ENCODE results near the gene PTPN6. TPM values are rescaled to one million over a fixed set of nuclear protein-coding genes. Genes with fewer than 3 reads are reported as not detected.
A peak's percentile ranks its signal among the peaks of the same experiment; 100 is the strongest.

The PTPN6 gene
- total and polyA plus RNA-seq, 10 of the 15 experiments (the other 5 are each of a cell fraction or from before 2014, with no cell fraction given) = 229 to 457 (median 370) TPM

- peak; percentile 86 for TF ChIP-seq ZNF592 (IDR thresholded peaks at IDR 0.05)
- no peak for TF ChIP-seq E4F1 (IDR thresholded peaks at IDR 0.05; ENCODE audit: borderline replicate concordance, partially characterized antibody)
- no peak for TF ChIP-seq ZZZ3 (IDR thresholded peaks at IDR 0.05; ENCODE audit: control insufficient read depth, insufficient read length, low read depth)
- no peak for TF ChIP-seq MLLT1 (IDR thresholded peaks at IDR 0.05)
- TF ChIP-seq IRF4 (IDR thresholded peaks at IDR 0.05; ENCODE audit: low read depth, low read length) = peak; percentile 56; the same call in 1 of the 2 replicates
- no peak for TF ChIP-seq TCF12 (IDR thresholded peaks at IDR 0.05; ENCODE audit: low read depth, low read length)
- TF ChIP-seq RB1 (IDR thresholded peaks at IDR 0.05; ENCODE audit: borderline replicate concordance) = no peak; the same call in 1 of the 2 replicates
- no peak for TF ChIP-seq PAX5 (IDR thresholded peaks at IDR 0.05; ENCODE audit: borderline replicate concordance, low read depth, low read length)
- TF ChIP-seq GATAD2B (conservative IDR thresholded peaks at IDR 0.05; ENCODE audit: low read depth) = no peak
- TF ChIP-seq HDGF (IDR thresholded peaks at IDR 0.05) = peak; percentile 87
- TF ChIP-seq NFXL1 (IDR thresholded peaks at IDR 0.05; ENCODE audit: borderline replicate concordance) = no peak
- no peak for TF ChIP-seq NR2F1 (conservative IDR thresholded peaks at IDR 0.05)
- TF ChIP-seq NFIC (IDR thresholded peaks at IDR 0.05; ENCODE audit: low read depth, low read length) = no peak
- TF ChIP-seq BACH1 (IDR thresholded peaks at IDR 0.05; ENCODE audit: borderline replicate concordance) = no peak; the same call in 1 of the 2 replicates
- no peak for TF ChIP-seq PAX8 (IDR thresholded peaks at IDR 0.05)
- no peak for TF ChIP-seq HDAC2 (IDR thresholded peaks at IDR 0.05)
- no peak for TF ChIP-seq HDAC6 (IDR thresholded peaks at IDR 0.05; ENCODE audit: unreplicated experiment)
- TF ChIP-seq HCFC1 (IDR thresholded peaks at IDR 0.05; ENCODE audit: low read length) = no peak
- no peak for TF ChIP-seq RELA (IDR thresholded peaks at IDR 0.05; ENCODE audit: borderline replicate concordance, partially characterized antibody)
- TF ChIP-seq SMAD1 (IDR thresholded peaks at IDR 0.05; ENCODE audit: low read depth, partially characterized antibody) = no peak
- TF ChIP-seq KLF5 (IDR thresholded peaks at IDR 0.05; ENCODE audit: partially characterized antibody) = peak; percentile 0
- TF ChIP-seq CBX3 (IDR thresholded peaks at IDR 0.05; ENCODE audit: borderline replicate concordance, low read depth) = no peak
Measured at GRCh38 chr12:6965026-6965661, 14.0 kb downstream of the PTPN6 start (continued).

Data from GM12878 (cell line).